Natural killer cell (primary cell): ENCODE measurements around the gene FUT8. TPM values are rescaled to one million over a fixed set of nuclear protein-coding genes. Genes with fewer than 3 reads are reported as not detected.

ENCODE experiments used
- ATAC-seq, 3 donors: fragments of 150-1000 bp in 2 of 3; fragments of 200-7000 bp in 1 of 3; cut with Tn5 transposase; 1 replicate in 1 of 3; 2 replicates in 2 of 3; pipeline ENCODE4 v1.10.0; 2021; ENCODE audit warnings: mild to moderate bottlenecking in 2 of 3, moderate library complexity in 2 of 3
- DNase-seq, 2 donors: peaks; one replicate each; pipeline versions ENCODE4 v3.0.0 to v3.0.0-alpha.2; 2013 to 2021; ENCODE audit warnings: mixed read lengths in 1 of 2
- H3K27ac ChIP-seq: one replicate; pipeline ENCODE4 v1.5.1; 2013; ENCODE audit warnings: mild to moderate bottlenecking, low read length
- H3K27me3 ChIP-seq: one replicate; pipeline ENCODE4 v1.6.1; 2013; ENCODE audit warnings: low read length; ENCODE audit not compliant: control insufficient read depth, insufficient read depth
- H3K36me3 ChIP-seq: one replicate; pipeline ENCODE4 v1.6.1; 2013; ENCODE audit warnings: low read length; ENCODE audit not compliant: control insufficient read depth, insufficient read depth
- H3K4me1 ChIP-seq: one replicate; pipeline ENCODE4 v1.6.1; 2013; ENCODE audit warnings: low read length; ENCODE audit not compliant: control insufficient read depth, insufficient read depth
- H3K4me3 ChIP-seq: one replicate; pipeline ENCODE4 v1.5.1; 2013; ENCODE audit warnings: low read length
- H3K9me3 ChIP-seq: one replicate; pipeline ENCODE4 v1.6.1; 2013; ENCODE audit warnings: low read length; ENCODE audit not compliant: control insufficient read depth, insufficient read depth
- H3K27ac Mint-ChIP-seq, 2 donors: one replicate each; pipeline ENCODE4 v1.8.0; 2022; ENCODE audit warnings: mild to moderate bottlenecking in 2 of 2, mixed read lengths in 2 of 2, moderate library complexity in 1 of 2
- H3K27me3 Mint-ChIP-seq, 2 donors: one replicate each; pipeline ENCODE4 v1.8.0; 2022; ENCODE audit warnings: low read depth in 2 of 2, mixed read lengths in 2 of 2
- H3K36me3 Mint-ChIP-seq: one replicate; pipeline ENCODE4 v1.8.0; 2022; ENCODE audit warnings: mixed read lengths
- H3K4me1 Mint-ChIP-seq, 2 donors: one replicate each; pipeline ENCODE4 v1.8.0; 2022; ENCODE audit warnings: mixed read lengths in 2 of 2
- H3K4me3 Mint-ChIP-seq: one replicate; pipeline ENCODE4 v1.8.0; 2022; ENCODE audit warnings: mild to moderate bottlenecking, moderate library complexity, mixed read lengths
- H3K9me3 Mint-ChIP-seq, 2 donors: one replicate each; pipeline ENCODE4 v1.8.0; 2022; ENCODE audit warnings: mixed read lengths in 2 of 2
- WGBS: methylation state at CpG from one replicate; pipeline ENCODE4 v1.1.7; 2013; ENCODE audit warnings: missing lambda C conversion rate; ENCODE audit not compliant: insufficient coverage; 5-methylcytosine and 5-hydroxymethylcytosine counted together
- intact Hi-C: fragments of 100-400 bp; cut with micrococcal nuclease; formaldehyde crosslinking; loops from one replicate; pipeline ENCODE4 v1.14.2; 2022
- total RNA-seq, 4 donors: library from RNA; stranded (reverse); fragments of 120-200 nt in 1 of 4; gene quantifications; one replicate each; pipeline versions ENCODE4 v1.2.3 to v1.2.4, GENCODE V29; 2013 to 2022
- TF ChIP-seq, protein P1 (sequence below): fragments of 200-600 bp; IDR thresholded peaks from one replicate; pipeline ENCODE4 v1.8.0; 2022; ENCODE audit warnings: antibody characterized with exemption

FUT8 gene
- total RNA-seq, 3 donors from 2014 or later (not counting 1 experiment from before 2014, with no cell fraction given): 20.7 to 29.2 (median 21.2) TPM

- intact Hi-C loops: no loop called here
- no peak overlapping the region for H3K27ac Mint-ChIP-seq
- ATAC-seq (no peak), DNase-seq (no peak)
- H3K36me3 ChIP-seq: no peaks in the 10 kb centered on the region
- no peaks in the 10 kb centered on the region for H3K9me3 Mint-ChIP-seq
- no peaks in the 10 kb centered on the region for H3K27me3 Mint-ChIP-seq
- no peak overlapping the region for H3K4me3 Mint-ChIP-seq
- H3K4me3 ChIP-seq: no peak overlapping the region
- no peak overlapping the region for H3K27ac ChIP-seq
- H3K4me1 ChIP-seq: no peaks in the 10 kb centered on the region
- no peaks in the 10 kb centered on the region for H3K9me3 ChIP-seq
- no peaks in the 10 kb centered on the region for H3K36me3 Mint-ChIP-seq
- no peaks in the 10 kb centered on the region for H3K27me3 ChIP-seq
- TF ChIP-seq, protein P1, sequence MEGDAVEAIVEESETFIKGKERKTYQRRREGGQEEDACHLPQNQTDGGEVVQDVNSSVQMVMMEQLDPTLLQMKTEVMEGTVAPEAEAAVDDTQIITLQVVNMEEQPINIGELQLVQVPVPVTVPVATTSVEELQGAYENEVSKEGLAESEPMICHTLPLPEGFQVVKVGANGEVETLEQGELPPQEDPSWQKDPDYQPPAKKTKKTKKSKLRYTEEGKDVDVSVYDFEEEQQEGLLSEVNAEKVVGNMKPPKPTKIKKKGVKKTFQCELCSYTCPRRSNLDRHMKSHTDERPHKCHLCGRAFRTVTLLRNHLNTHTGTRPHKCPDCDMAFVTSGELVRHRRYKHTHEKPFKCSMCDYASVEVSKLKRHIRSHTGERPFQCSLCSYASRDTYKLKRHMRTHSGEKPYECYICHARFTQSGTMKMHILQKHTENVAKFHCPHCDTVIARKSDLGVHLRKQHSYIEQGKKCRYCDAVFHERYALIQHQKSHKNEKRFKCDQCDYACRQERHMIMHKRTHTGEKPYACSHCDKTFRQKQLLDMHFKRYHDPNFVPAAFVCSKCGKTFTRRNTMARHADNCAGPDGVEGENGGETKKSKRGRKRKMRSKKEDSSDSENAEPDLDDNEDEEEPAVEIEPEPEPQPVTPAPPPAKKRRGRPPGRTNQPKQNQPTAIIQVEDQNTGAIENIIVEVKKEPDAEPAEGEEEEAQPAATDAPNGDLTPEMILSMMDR: no peak
- peaks cover 11 to 18% of the 10 kb centered on the region in 2 donors for H3K4me1 Mint-ChIP-seq
Measured at GRCh38 chr14:65517635-65518542, 105.4 kb downstream of the FUT8 start.

- no peak overlapping the region for H3K4me3 Mint-ChIP-seq
- H3K4me1 Mint-ChIP-seq: peaks cover 13 to 31% of the 10 kb centered on the region in 2 donors
- peaks cover 4% of the 10 kb centered on the region for H3K4me1 ChIP-seq
- peaks cover 11% of the 10 kb centered on the region for H3K9me3 ChIP-seq
- DNase-seq: no peak
- H3K36me3 Mint-ChIP-seq: peaks cover 18% of the 10 kb centered on the region
- H3K4me3 ChIP-seq: no peak overlapping the region
- H3K9me3 Mint-ChIP-seq: peaks cover 6 to 13% of the 10 kb centered on the region in 2 donors
- no peak overlapping the region for H3K27ac ChIP-seq
- WGBS: over 99% methylated on average over 11 of the region's 11 CpGs
- intact Hi-C loops: no loop called here
- no peaks in the 10 kb centered on the region for H3K27me3 Mint-ChIP-seq
- no peaks in the 10 kb centered on the region for H3K27me3 ChIP-seq
- H3K36me3 ChIP-seq: no peaks in the 10 kb centered on the region
- no peak for ATAC-seq
- TF ChIP-seq, protein P1: no peak
- no peak overlapping the region for H3K27ac Mint-ChIP-seq
Measured at GRCh38 chr14:65528069-65528468, 115.5 kb downstream of the FUT8 start.

GRCh38 chr14:65531148-65531547, 118.6 kb downstream of the FUT8 start:
- no peak overlapping the region for H3K4me3 ChIP-seq
- H3K27me3 ChIP-seq: no peaks in the 10 kb centered on the region
- DNase-seq (no peak), ATAC-seq (no peak)
- Mint-ChIP-seq H3K4me1 (peaks cover 6 to 13% of the 10 kb centered on the region in 2 donors), H3K27ac (no peak overlapping the region), H3K36me3 (peaks cover 18% of the 10 kb centered on the region), H3K4me3 (no peak overlapping the region), H3K9me3 (peaks cover 5 to 9% of the 10 kb centered on the region in 2 donors), H3K27me3 (no peaks in the 10 kb centered on the region)
- no peaks in the 10 kb centered on the region for H3K36me3 ChIP-seq
- H3K4me1 ChIP-seq: peaks cover 4% of the 10 kb centered on the region
- WGBS: 79% methylated on average over 3 of the region's 3 CpGs
- TF ChIP-seq, protein P1: no peak
- H3K27ac ChIP-seq: no peak overlapping the region
- intact Hi-C loops: no loop called here
- H3K9me3 ChIP-seq: peaks cover 11% of the 10 kb centered on the region
